Measurements from ENCODE around the gene PAX5. TPM values are rescaled to one million over a fixed set of nuclear protein-coding genes. Genes with fewer than 3 reads are reported as not detected.

Gene PAX5
- total and polyA plus RNA-seq, 2 of the 13 experiments (the other 11 are each of a cell fraction or from before 2014, with no cell fraction given) = not detected

DNA sequence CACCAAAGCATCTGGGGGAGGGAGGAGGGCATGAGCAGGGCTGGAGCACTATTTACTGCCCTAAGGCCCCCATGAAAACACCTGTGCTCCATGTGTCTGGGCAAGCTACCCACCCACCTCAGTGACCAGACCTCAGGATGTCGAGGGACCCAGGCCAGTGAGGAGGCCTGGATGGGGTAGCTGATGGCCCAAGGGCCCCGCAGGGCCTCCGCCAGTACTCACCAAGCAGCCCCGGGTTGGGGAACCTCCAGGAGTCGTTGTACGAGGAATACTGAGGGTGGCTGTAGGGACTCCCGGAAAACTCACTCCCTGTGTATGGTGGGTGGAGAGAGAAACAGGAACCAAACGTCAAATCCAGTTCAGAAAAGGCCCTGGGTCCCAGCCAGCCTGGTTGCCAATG lies 187.4 kb downstream of the PAX5 start (continued):
- no peak for TF ChIP-seq REPIN1 (CRISPR knock-in tag; IDR thresholded peaks at IDR 0.05; ENCODE audit: borderline replicate concordance, low read depth)
- no peak for TF ChIP-seq KDM3A (CRISPR knock-in tag; IDR thresholded peaks at IDR 0.05; ENCODE audit: low read depth)
- TF ChIP-seq ZNF788 (CRISPR knock-in tag; IDR thresholded peaks at IDR 0.05; ENCODE audit: borderline replicate concordance) = no peak

- no TSS peak for BruUV-seq (replicated peaks)
- no peaks in the 10 kb centered on the region for H4K20me1 ChIP-seq (ENCODE audit: insufficient read depth, low read length)
- intact Hi-C loops (cut with micrococcal nuclease; ENCODE audit: unreplicated experiment) (no loop called here), in situ Hi-C loops (cut with HindIII; ENCODE audit: extremely low pct_ligation_motif_present, low pct_unique_long_range_greater_than_20kb) (no loop called here)
- POLR2A ChIA-PET = no interaction called here
- H3K36me3 ChIP-seq (replicated peaks in 1 of 2; ENCODE audit: control insufficient read depth in 1 of 2, insufficient read depth in 2 of 2, low read length in 2 of 2) = no peaks in the 10 kb centered on the region
- H3K9ac ChIP-seq (ENCODE audit: insufficient read depth, low read depth, low read length) = no peak overlapping the region
- H2AFZ ChIP-seq (ENCODE audit: low read length) = no peak overlapping the region
- DNase-seq (ENCODE audit: low spot score) (no peak), ATAC-seq (no peak), FAIRE-seq (no peak)
- peaks cover 19% of the 10 kb centered on the region for H3K4me1 ChIP-seq (ENCODE audit: insufficient read depth, low read length)
- CTCF ChIA-PET (ENCODE audit: low intra/inter-chr PET ratio, low total read pairs) = no interaction called here
- H3K9me3 ChIP-seq (ENCODE audit: low read length) = no peaks in the 10 kb centered on the region
- no peak overlapping the region for H3K4me2 ChIP-seq (ENCODE audit: low read depth, low read length)
- peaks cover 10 to 24% of the 10 kb centered on the region in 2 experiments; a peak in 3 of 5 replicates for H3K27me3 ChIP-seq (ENCODE audit: control insufficient read depth in 1 of 2, insufficient read depth in 2 of 2, low read length in 2 of 2)
- H3K79me2 ChIP-seq (ENCODE audit: insufficient read depth, low read length) = no peaks in the 10 kb centered on the region
- no peak overlapping the region for H3K27ac ChIP-seq (ENCODE audit: extremely low read length, insufficient read depth, low read length)
- H3K4me3 ChIP-seq (replicated peaks in 1 of 3; ENCODE audit: insufficient read depth in 1 of 3, low read depth in 2 of 3, low read length in 3 of 3) = no peak overlapping the region
- no CpG with 5 or more reads among the region's 2 CpGs for WGBS (ENCODE audit: low lambda C conversion rate)
- TF ChIP-seq MAFG (CRISPR knock-in tag; IDR thresholded peaks at IDR 0.05) (no peak), PHB2 (IDR thresholded peaks at IDR 0.05; ENCODE audit: partially characterized antibody) (no peak), FOXK2 (IDR thresholded peaks at IDR 0.05) (no peak), ATF7 (IDR thresholded peaks at IDR 0.05) (no peak), ATF7 (CRISPR knock-in tag; IDR thresholded peaks at IDR 0.05) (no peak), ZNF780A (CRISPR knock-in tag; IDR thresholded peaks at IDR 0.05) (no peak), ZNF34 (CRISPR knock-in tag; IDR thresholded peaks at IDR 0.05; ENCODE audit: borderline replicate concordance) (no peak), KLF9 (CRISPR knock-in tag; IDR thresholded peaks at IDR 0.05; ENCODE audit: low read depth) (no peak), KDM2A (CRISPR knock-in tag; IDR thresholded peaks at IDR 0.05; ENCODE audit: borderline replicate concordance, low read depth) (no peak), KLF12 (CRISPR knock-in tag; IDR thresholded peaks at IDR 0.05; ENCODE audit: borderline replicate concordance) (no peak)
- TF ChIP-seq, protein P1, sequence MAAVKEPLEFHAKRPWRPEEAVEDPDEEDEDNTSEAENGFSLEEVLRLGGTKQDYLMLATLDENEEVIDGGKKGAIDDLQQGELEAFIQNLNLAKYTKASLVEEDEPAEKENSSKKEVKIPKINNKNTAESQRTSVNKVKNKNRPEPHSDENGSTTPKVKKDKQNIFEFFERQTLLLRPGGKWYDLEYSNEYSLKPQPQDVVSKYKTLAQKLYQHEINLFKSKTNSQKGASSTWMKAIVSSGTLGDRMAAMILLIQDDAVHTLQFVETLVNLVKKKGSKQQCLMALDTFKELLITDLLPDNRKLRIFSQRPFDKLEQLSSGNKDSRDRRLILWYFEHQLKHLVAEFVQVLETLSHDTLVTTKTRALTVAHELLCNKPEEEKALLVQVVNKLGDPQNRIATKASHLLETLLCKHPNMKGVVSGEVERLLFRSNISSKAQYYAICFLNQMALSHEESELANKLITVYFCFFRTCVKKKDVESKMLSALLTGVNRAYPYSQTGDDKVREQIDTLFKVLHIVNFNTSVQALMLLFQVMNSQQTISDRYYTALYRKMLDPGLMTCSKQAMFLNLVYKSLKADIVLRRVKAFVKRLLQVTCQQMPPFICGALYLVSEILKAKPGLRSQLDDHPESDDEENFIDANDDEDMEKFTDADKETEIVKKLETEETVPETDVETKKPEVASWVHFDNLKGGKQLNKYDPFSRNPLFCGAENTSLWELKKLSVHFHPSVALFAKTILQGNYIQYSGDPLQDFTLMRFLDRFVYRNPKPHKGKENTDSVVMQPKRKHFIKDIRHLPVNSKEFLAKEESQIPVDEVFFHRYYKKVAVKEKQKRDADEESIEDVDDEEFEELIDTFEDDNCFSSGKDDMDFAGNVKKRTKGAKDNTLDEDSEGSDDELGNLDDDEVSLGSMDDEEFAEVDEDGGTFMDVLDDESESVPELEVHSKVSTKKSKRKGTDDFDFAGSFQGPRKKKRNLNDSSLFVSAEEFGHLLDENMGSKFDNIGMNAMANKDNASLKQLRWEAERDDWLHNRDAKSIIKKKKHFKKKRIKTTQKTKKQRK (IDR thresholded peaks at IDR 0.05; ENCODE audit: low read length) = no peak
- TF ChIP-seq, protein P2, sequence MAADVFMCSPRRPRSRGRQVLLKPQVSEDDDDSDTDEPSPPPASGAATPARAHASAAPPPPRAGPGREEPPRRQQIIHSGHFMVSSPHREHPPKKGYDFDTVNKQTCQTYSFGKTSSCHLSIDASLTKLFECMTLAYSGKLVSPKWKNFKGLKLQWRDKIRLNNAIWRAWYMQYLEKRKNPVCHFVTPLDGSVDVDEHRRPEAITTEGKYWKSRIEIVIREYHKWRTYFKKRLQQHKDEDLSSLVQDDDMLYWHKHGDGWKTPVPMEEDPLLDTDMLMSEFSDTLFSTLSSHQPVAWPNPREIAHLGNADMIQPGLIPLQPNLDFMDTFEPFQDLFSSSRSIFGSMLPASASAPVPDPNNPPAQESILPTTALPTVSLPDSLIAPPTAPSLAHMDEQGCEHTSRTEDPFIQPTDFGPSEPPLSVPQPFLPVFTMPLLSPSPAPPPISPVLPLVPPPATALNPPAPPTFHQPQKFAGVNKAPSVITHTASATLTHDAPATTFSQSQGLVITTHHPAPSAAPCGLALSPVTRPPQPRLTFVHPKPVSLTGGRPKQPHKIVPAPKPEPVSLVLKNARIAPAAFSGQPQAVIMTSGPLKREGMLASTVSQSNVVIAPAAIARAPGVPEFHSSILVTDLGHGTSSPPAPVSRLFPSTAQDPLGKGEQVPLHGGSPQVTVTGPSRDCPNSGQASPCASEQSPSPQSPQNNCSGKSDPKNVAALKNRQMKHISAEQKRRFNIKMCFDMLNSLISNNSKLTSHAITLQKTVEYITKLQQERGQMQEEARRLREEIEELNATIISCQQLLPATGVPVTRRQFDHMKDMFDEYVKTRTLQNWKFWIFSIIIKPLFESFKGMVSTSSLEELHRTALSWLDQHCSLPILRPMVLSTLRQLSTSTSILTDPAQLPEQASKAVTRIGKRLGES (CRISPR knock-in tag; IDR thresholded peaks at IDR 0.05; ENCODE audit: borderline replicate concordance) = no peak
- TF ChIP-seq, protein P3, sequence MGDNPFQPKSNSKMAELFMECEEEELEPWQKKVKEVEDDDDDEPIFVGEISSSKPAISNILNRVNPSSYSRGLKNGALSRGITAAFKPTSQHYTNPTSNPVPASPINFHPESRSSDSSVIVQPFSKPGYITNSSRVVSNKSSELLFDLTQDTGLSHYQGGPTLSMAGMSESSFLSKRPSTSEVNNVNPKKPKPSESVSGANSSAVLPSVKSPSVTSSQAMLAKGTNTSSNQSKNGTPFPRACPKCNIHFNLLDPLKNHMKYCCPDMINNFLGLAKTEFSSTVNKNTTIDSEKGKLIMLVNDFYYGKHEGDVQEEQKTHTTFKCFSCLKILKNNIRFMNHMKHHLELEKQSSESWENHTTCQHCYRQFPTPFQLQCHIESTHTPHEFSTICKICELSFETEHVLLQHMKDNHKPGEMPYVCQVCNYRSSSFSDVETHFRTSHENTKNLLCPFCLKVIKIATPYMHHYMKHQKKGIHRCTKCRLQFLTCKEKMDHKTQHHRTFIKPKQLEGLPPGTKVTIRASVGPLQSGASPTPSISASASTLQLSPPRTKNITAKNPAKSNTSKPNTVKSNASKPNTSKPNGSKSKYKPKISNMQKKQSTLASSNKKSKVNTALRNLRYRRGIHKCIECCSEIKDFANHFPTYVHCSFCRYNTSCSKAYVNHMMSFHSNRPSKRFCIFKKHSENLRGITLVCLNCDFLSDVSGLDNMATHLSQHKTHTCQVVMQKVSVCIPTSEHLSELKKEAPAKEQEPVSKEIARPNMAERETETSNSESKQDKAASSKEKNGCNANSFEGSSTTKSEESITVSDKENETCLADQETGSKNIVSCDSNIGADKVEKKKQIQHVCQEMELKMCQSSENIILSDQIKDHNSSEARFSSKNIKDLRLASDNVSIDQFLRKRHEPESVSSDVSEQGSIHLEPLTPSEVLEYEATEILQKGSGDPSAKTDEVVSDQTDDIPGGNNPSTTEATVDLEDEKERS (CRISPR knock-in tag; IDR thresholded peaks at IDR 0.05) = no peak
Measured at GRCh38 chr9:36845844-36846243, 188.2 kb downstream of the PAX5 start.

Measured in HepG2 (cell line).